NT2/D1 (cell line): ENCODE data around the gene IL21R.

Source experiments
- DNase-seq: peaks from one replicate; pipeline ENCODE4 v3.0.0-alpha.2; 2011; ENCODE audit warnings: low read depth, low spot score
- H3K27me3 ChIP-seq: 2 replicates; pipeline ENCODE4 v1.6.0; 2011; ENCODE audit warnings: mild to moderate bottlenecking; ENCODE audit not compliant: insufficient read length, insufficient read depth
- H3K36me3 ChIP-seq: 2 replicates; pipeline ENCODE4 v1.6.1; 2011; ENCODE audit warnings: mild to moderate bottlenecking, low read length, mixed read lengths; ENCODE audit not compliant: insufficient read depth, insufficient read length
- H3K4me1 ChIP-seq: 2 replicates; pipeline ENCODE4 v1.5.1; 2011; ENCODE audit not compliant: insufficient read depth, insufficient read length
- H3K4me3 ChIP-seq: 2 replicates; pipeline ENCODE4 v1.5.1; 2011; ENCODE audit warnings: low read depth; ENCODE audit not compliant: insufficient read length
- H3K9ac ChIP-seq: 2 replicates; pipeline ENCODE4 v1.6.0; 2011; ENCODE audit warnings: low read depth; ENCODE audit not compliant: insufficient read length
- H3K9me3 ChIP-seq: 2 replicates; pipeline ENCODE4 v1.5.1; 2011; ENCODE audit warnings: mild to moderate bottlenecking, low read length; ENCODE audit not compliant: insufficient read depth
- SUZ12 ChIP-seq: IDR thresholded peaks from 2 replicates; pipeline ENCODE4 v1.6.1; 2011; ENCODE audit not compliant: insufficient read length, insufficient read depth; ENCODE audit errors: extremely low read depth
- YY1 ChIP-seq: IDR thresholded peaks from 2 replicates; pipeline ENCODE4 v1.6.1; 2011; ENCODE audit not compliant: insufficient read length, insufficient read depth
- ZNF274 ChIP-seq: IDR thresholded peaks from 2 replicates; pipeline ENCODE4 v1.6.1; 2011; ENCODE audit warnings: mild to moderate bottlenecking, low read depth, low read length

The IL21R gene

DNA sequence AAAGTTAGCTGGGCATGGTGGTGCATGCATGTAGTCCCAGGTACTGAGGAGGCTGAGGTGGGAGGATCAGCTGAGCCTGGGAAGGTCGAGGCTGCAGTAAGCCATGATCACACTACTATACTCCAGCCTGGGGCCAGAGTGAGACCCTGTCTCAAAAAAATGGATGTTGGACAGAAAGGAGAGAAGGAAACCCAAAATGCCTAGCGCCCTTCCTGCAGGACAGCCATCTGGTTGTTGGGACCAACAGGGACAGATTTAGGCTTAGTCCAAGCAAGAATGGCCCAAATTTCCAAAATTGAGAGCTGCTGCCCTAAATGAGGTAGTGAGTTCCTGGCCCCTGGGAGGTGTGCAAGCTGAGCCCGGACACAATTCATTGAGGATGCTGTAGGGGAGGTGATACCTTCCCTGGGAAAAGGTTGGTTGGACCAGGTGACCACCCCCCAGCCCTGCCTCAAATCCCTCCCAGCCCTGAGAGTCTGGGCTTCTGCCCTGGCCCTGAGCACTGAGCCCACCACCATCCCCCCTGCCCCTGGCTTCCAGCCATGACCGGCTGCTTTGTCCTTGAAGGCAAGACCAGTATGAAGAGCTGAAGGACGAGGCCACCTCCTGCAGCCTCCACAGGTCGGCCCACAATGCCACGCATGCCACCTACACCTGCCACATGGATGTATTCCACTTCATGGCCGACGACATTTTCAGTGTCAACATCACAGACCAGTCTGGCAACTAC is 35.1 kb downstream of the IL21R start:
- Histone ChIP-seq H3K36me3 (no peaks in the 10 kb centered on the region), H3K9ac (no peak overlapping the region), H3K4me1 (peaks cover 11% of the 10 kb centered on the region), H3K4me3 (no peak overlapping the region), H3K9me3 (no peaks in the 10 kb centered on the region), H3K27me3 (no peaks in the 10 kb centered on the region)
- no peak for TF ChIP-seq ZNF274
- DNase-seq: no peak

DNA sequence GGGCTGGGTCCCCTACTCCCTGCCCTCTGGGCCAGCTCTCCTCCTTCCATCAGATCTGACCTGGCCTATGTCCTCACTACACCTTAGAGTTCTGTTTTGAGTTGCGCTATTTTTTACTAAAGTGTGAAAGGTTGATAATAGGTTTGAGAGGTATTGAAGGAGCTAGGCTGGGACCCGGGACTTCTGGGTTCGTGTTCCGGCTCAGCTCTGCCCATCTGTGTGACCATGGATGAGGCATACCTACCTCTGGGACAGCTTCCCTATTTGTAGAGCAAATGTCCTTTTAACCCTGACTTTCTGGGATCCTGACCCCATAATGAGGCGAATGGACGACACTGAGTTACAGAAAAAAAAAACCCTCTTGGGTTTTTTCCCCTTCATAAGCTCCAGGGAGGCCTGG is 36.0 kb downstream of the IL21R start:
- Histone ChIP-seq H3K27me3 (no peaks in the 10 kb centered on the region), H3K36me3 (no peaks in the 10 kb centered on the region), H3K4me3 (no peak overlapping the region), H3K9me3 (no peaks in the 10 kb centered on the region), H3K4me1 (peaks cover 9% of the 10 kb centered on the region), H3K9ac (no peak overlapping the region)
- DNase-seq: no peak
- TF ChIP-seq ZNF274 (no peak), SUZ12 (no peak), YY1 (no peak)

DNA sequence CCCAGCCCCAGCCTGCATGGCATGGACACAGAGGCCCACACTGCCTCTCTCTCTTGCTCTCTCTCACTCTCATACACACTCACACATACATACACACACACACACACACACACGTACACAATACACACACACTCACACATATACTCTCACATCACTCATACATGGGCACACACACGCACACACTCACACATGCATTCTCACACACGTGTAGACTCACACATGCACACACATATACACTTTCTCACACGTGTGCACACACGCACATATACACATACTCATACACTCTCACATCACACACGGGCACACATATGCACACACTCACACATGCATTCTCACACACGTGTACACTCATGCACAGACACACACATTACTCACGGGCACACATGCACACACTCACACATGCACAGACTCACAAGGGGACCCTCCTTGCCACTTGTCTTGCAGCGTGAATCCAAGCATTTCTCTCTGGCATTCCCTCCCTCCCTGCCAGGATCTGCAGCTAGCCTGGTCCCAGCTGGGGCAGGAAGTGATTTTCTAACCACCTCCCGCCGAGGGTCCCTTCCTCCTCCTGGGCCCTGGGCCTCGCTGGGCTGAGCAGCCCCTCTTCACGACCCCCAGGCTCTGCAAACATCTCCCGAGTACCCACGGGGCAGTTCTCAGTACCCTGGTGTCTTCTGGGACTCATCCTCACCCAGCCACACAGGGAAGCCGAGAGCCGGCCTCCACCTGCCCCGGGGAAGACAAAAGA is 37.5 kb downstream of the IL21R start:
- H3K9me3 ChIP-seq: no peaks in the 10 kb centered on the region
- no peak for DNase-seq
- H3K9ac ChIP-seq: no peak overlapping the region
- peaks cover 9% of the 10 kb centered on the region for H3K4me1 ChIP-seq
- H3K4me3 ChIP-seq: no peak overlapping the region
- H3K27me3 ChIP-seq: no peaks in the 10 kb centered on the region
- H3K36me3 ChIP-seq: no peaks in the 10 kb centered on the region
- no peak for TF ChIP-seq ZNF274
- no peak for TF ChIP-seq SUZ12
- TF ChIP-seq YY1: no peak

DNA sequence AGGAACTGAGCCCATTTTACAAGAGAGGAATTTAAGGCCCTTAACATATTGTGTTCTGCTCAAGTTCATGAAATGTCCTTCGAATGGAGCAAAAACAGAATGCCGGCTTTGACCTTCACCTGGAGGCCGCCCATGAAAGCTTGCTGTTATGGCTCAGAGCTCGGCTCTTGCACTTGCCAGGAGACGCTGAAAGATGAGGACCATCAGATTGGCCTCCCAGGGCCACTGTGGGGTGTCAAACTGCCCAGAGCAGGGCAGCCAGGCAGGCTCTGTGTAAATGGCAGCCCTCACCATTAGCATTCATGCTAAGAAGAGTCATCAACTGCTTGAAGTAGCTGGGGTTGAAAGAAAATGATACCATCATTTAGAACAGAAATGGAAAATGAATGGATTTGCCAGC is 39.3 kb downstream of the IL21R start:
- H3K9me3 ChIP-seq: no peaks in the 10 kb centered on the region
- TF ChIP-seq ZNF274: no peak
- no peak for TF ChIP-seq SUZ12
- no peak for TF ChIP-seq YY1
- no peaks in the 10 kb centered on the region for H3K27me3 ChIP-seq
- no peaks in the 10 kb centered on the region for H3K36me3 ChIP-seq
- H3K9ac ChIP-seq: no peak overlapping the region
- no peak overlapping the region for H3K4me3 ChIP-seq
- no peak for DNase-seq
- peaks cover 9% of the 10 kb centered on the region for H3K4me1 ChIP-seq

DNA sequence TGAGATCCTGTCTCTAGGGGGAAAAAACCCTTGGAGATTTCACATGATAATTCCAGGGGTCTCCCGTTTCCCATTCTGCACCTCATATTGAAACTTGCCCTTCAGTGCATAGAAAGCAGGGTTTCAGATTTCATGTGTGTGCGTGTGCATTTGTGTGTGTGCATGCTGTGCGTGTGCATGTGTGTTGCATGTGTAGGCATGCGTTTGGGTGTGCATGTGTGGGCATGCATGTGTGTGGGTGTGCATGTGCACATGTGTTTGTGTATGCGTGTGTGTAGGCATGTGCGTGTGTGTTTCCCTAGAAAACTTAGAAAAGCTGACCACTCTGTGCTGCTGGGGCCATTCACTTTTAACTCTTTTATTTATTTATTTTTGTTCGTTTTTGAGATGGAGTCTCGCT is 40.0 kb downstream of the IL21R start:
- DNase-seq: no peak
- no peaks in the 10 kb centered on the region for H3K36me3 ChIP-seq
- TF ChIP-seq ZNF274: no peak
- no peak for TF ChIP-seq YY1
- TF ChIP-seq SUZ12: no peak
- H3K4me1 ChIP-seq: peaks cover 9% of the 10 kb centered on the region
- no peaks in the 10 kb centered on the region for H3K9me3 ChIP-seq
- H3K4me3 ChIP-seq: no peak overlapping the region
- H3K9ac ChIP-seq: no peak overlapping the region
- no peaks in the 10 kb centered on the region for H3K27me3 ChIP-seq

DNA sequence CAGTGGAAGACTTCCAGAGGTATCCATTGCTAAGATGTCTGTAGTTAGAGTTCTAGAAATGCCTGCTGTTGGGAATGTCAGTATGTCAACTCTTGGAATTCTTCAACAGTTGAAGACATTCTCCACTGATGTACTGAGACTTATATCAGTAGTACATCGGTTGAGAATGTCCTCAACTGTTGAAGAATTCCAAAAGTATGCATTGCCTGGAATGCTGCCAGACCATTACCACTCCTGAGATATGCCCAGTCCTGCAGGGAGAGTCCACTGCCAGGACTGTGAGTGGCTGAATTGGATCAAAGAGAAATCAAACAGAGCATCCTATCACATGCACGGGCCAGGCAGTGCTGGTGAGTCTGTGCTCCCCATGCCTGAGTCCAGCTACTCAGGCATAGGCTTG is 42.0 kb downstream of the IL21R start:
- no peak overlapping the region for H3K9ac ChIP-seq
- no peaks in the 10 kb centered on the region for H3K36me3 ChIP-seq
- H3K4me3 ChIP-seq: no peak overlapping the region
- no peak for DNase-seq
- H3K27me3 ChIP-seq: no peaks in the 10 kb centered on the region
- H3K4me1 ChIP-seq: peaks cover 7% of the 10 kb centered on the region
- no peak for TF ChIP-seq YY1
- TF ChIP-seq ZNF274: no peak
- TF ChIP-seq SUZ12: no peak
- H3K9me3 ChIP-seq: no peaks in the 10 kb centered on the region

DNA sequence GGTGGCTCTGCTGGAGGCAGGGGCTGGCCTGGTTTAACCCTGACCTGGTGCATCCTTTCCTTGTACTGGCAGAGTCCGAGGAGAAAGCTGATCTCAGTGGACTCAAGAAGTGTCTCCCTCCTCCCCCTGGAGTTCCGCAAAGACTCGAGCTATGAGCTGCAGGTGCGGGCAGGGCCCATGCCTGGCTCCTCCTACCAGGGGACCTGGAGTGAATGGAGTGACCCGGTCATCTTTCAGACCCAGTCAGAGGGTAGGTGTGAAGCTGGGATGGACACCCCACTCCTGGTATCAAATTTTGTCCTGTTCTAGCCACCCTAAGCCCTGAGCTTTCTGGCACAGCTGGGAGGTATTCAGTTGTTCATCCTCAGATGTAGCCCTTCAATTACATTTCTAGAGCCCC is 42.5 kb downstream of the IL21R start:
- Histone ChIP-seq H3K27me3 (no peaks in the 10 kb centered on the region), H3K4me3 (no peak overlapping the region), H3K9me3 (no peaks in the 10 kb centered on the region), H3K4me1 (peaks cover 2% of the 10 kb centered on the region), H3K36me3 (no peaks in the 10 kb centered on the region), H3K9ac (no peak overlapping the region)
- no peak for TF ChIP-seq ZNF274
- TF ChIP-seq YY1: no peak
- TF ChIP-seq SUZ12: no peak
- no peak for DNase-seq
